HepG2 (cell line): Measurements from ENCODE around the gene ZNF574. TPM values are rescaled to one million over a fixed set of nuclear protein-coding genes. Genes with fewer than 3 reads are reported as not detected.
A peak's percentile ranks its signal among the peaks of the same experiment; 100 is the strongest.

Source experiments
- ATAC-seq: fragments of 200-7000 bp; cut with Tn5 transposase; 3 replicates; pipeline ENCODE4 v1.9.1; 2020; ENCODE audit warnings: mild to moderate bottlenecking, moderate library complexity
- BruUV-seq: library from RNA; stranded (reverse); fragments of 400-500 nt; replicated peaks from 2 replicates; lab custom pipeline; 2021; lab: Mats Ljungman, UMichigan
- CTCF ChIA-PET: fragments of 300-600 bp; formaldehyde crosslinking; extraction: SDS; loops from one replicate; lab custom pipeline; 2021; ENCODE audit warnings: low total read pairs, inconsistent platforms, low intra/inter-chr PET ratio; lab: Yijun Ruan, JAX
- POLR2A ChIA-PET: fragments of 350-600 bp; sonication (Branson Sonifier 250); formaldehyde crosslinking; loops from one replicate; lab custom pipeline; 2020; ENCODE audit warnings: antibody characterized with exemption, inconsistent platforms; lab: Yijun Ruan, JAX
- DNase-seq: peaks from one replicate; pipeline ENCODE4 v3.0.0-alpha.2; 2015; ENCODE audit warnings: low spot score
- FAIRE-seq: peaks from 3 replicates; lab custom pipeline; 2011; peaks lifted over from hg19 to GRCh38; lab: Jason Lieb, UNC
- H2AFZ ChIP-seq: one replicate; pipeline ENCODE4 v1.6.1; 2011; ENCODE audit warnings: low read length, inconsistent platforms
- H3K27ac ChIP-seq: fragments of 300-600 bp; 3 replicates; pipeline ENCODE4 v1.8.0; 2011; ENCODE audit warnings: mixed run types, mild to moderate bottlenecking, mixed read lengths, low read length, inconsistent platforms; ENCODE audit not compliant: insufficient read depth; ENCODE audit errors: extremely low read length
- H3K27me3 ChIP-seq, 2 experiments: fragments of 200-600 bp in 1 of 2; 2 replicates in 1 of 2; 3 replicates in 1 of 2; pipeline versions ENCODE4 v1.6.0 to v1.8.0; 2011; ENCODE audit warnings: low read length in 2 of 2, mild to moderate bottlenecking in 2 of 2, moderate library complexity in 2 of 2, inconsistent platforms in 1 of 2; ENCODE audit not compliant: insufficient read depth in 2 of 2, control insufficient read depth in 1 of 2
- H3K36me3 ChIP-seq, 2 experiments: fragments of 200-600 bp in 1 of 2; replicated peaks in 1 of 2; 2 replicates in 1 of 2; 3 replicates in 1 of 2; pipeline versions ENCODE4 v1.5.1 to v1.8.0; 2011; ENCODE audit warnings: low read length in 2 of 2, inconsistent platforms in 1 of 2; ENCODE audit not compliant: insufficient read depth in 2 of 2, control insufficient read depth in 1 of 2
- H3K4me1 ChIP-seq: 2 replicates; pipeline ENCODE4 v1.5.1; 2012; ENCODE audit warnings: low read length, inconsistent platforms; ENCODE audit not compliant: insufficient read depth
- H3K4me2 ChIP-seq: 2 replicates; pipeline ENCODE4 v1.6.0; 2011; ENCODE audit warnings: low read depth, low read length, inconsistent platforms
- H3K4me3 ChIP-seq, 3 experiments: fragments of 200-600 bp in 1 of 3; sonication (generic), shearing (Covaris generic) in 1 of 3; replicated peaks in 1 of 3; 2 replicates each; pipeline ENCODE4 v1.5.1; 2011 to 2016; ENCODE audit warnings: low read length in 3 of 3, inconsistent platforms in 2 of 3, low read depth in 2 of 3, mild to moderate bottlenecking in 2 of 3, control low read depth in 1 of 3, mixed read lengths in 1 of 3; ENCODE audit not compliant: insufficient read depth in 1 of 3
- H3K79me2 ChIP-seq: one replicate; pipeline ENCODE4 v1.6.1; 2011; ENCODE audit warnings: low read length, inconsistent platforms; ENCODE audit not compliant: insufficient read depth
- H3K9ac ChIP-seq: 2 replicates; pipeline ENCODE4 v1.6.0; 2011; ENCODE audit warnings: mild to moderate bottlenecking, low read depth, low read length, inconsistent platforms; ENCODE audit not compliant: insufficient read depth
- H3K9me3 ChIP-seq: 2 replicates; pipeline ENCODE4 v1.5.1; 2012; ENCODE audit warnings: mild to moderate bottlenecking, low read length
- H4K20me1 ChIP-seq: 2 replicates; pipeline ENCODE4 v1.6.0; 2011; ENCODE audit warnings: inconsistent platforms, mild to moderate bottlenecking, low read length, moderate library complexity; ENCODE audit not compliant: insufficient read depth
- BCLAF1 ChIP-seq: fragments of 450-650 bp; IDR thresholded peaks from 2 replicates; pipeline ENCODE4 v1.6.1; 2017; ENCODE audit warnings: mild to moderate bottlenecking
- EHMT2 ChIP-seq: fragments of 200-600 bp; sonication (generic); IDR thresholded peaks from 2 replicates; pipeline ENCODE4 v1.7.0; 2017; ENCODE audit warnings: antibody characterized with exemption, low read depth, low read length, borderline replicate concordance
- FOXK2 ChIP-seq: fragments of 450-650 bp; IDR thresholded peaks from 2 replicates; pipeline ENCODE4 v1.6.1; 2016
- FUBP1 ChIP-seq: sonication (generic); formaldehyde crosslinking; IDR thresholded peaks from 2 replicates; pipeline ENCODE4 v1.5.1; 2020; ENCODE audit warnings: missing genetic modification reagents, mild to moderate bottlenecking, borderline replicate concordance
- HNRNPLL ChIP-seq: fragments of 200-400 bp; formaldehyde crosslinking; IDR thresholded peaks from 2 replicates; pipeline ENCODE4 v1.6.1; 2017; ENCODE audit warnings: mild to moderate bottlenecking, low read depth, low read length; ENCODE audit not compliant: poor library complexity, severe bottlenecking
- NBN ChIP-seq: fragments of 450-650 bp; conservative IDR thresholded peaks from 2 replicates; pipeline ENCODE4 v1.6.1; 2017
- RBFOX2 ChIP-seq: fragments of 200-400 bp; formaldehyde crosslinking; IDR thresholded peaks from 2 replicates; pipeline ENCODE4 v1.6.1; 2017; ENCODE audit warnings: low read depth, mild to moderate bottlenecking, low read length
- SPEN ChIP-seq: sonication (generic); formaldehyde crosslinking; IDR thresholded peaks from 2 replicates; pipeline ENCODE4 v1.5.1; 2020; ENCODE audit warnings: low read depth, mild to moderate bottlenecking, missing genetic modification reagents
- WGBS: methylation state at CpG from one replicate; pipeline ENCODE4 v1.1.6; 2017; ENCODE audit warnings: low lambda C conversion rate; 5-methylcytosine and 5-hydroxymethylcytosine counted together
- in situ Hi-C: cut with HindIII; loops from 2 replicates; pipeline ENCODE4 v1.10.0; 2017; ENCODE audit warnings: low pct_unique_long_range_greater_than_20kb; ENCODE audit not compliant: extremely low pct_ligation_motif_present
- intact Hi-C: fragments of 100-400 bp; cut with micrococcal nuclease; formaldehyde crosslinking; loops from one replicate; pipeline ENCODE4 v1.10.0; 2022; ENCODE audit not compliant: unreplicated experiment
- polyA plus RNA-seq, 8 experiments: library from polyadenylated mRNA; depleted of rRNA in 3 of 8; stranded (reverse) in 7 of 8; unstranded in 1 of 8; fragments of >200 nt; fragmentation: Illumina TruSeq in 4 of 8; extraction: Trizol in 4 of 8; gene quantifications; 2 replicates each; pipeline versions ENCODE4 v1.2.1 to v1.2.3, GENCODE V29; 2011 to 2016; ENCODE audit warnings: low read depth in 4 of 8, missing spikeins in 1 of 8, mixed read lengths in 1 of 8; ENCODE audit not compliant: insufficient read depth in 1 of 8
- total RNA-seq, 5 experiments: library from RNA; depleted of rRNA; stranded (reverse); fragments of >200 nt; fragmentation: Illumina TruSeq; extraction: Trizol; gene quantifications; 2 replicates each; pipeline ENCODE4 v1.2.3, GENCODE V29; 2016; ENCODE audit warnings: low read depth in 1 of 5

The ZNF574 gene
- total and polyA plus RNA-seq, 2 of the 13 experiments (the other 11 are each of a cell fraction or from before 2014, with no cell fraction given) = 7.7 to 7.9 TPM

DNA sequence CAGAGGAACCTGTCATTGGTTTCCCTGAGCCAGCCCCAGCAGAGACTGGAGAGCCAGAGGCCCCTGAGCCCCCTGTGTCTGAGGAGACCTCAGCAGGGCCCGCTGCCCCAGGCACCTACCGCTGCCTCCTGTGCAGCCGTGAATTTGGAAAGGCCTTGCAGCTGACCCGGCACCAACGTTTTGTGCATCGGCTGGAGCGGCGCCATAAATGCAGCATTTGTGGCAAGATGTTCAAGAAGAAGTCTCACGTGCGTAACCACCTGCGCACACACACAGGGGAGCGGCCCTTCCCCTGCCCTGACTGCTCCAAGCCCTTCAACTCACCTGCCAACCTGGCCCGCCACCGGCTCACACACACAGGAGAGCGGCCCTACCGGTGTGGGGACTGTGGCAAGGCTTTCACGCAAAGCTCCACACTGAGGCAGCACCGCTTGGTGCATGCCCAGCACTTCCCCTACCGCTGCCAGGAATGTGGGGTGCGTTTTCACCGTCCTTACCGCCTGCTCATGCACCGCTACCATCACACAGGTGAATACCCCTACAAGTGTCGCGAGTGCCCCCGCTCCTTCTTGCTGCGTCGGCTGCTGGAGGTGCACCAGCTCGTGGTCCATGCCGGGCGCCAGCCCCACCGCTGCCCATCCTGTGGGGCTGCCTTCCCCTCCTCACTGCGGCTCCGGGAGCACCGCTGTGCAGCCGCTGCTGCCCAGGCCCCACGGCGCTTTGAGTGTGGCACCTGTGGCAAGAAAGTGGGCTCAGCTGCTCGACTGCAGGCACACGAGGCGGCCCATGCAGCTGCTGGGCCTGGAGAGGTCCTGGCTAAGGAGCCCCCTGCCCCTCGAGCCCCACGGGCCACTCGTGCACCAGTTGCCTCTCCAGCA, 4.2 kb downstream of the ZNF574 start:
- Histone ChIP-seq H3K4me3 (no peak overlapping the region), H2AFZ (no peak overlapping the region), H3K79me2 (peaks cover 22% of the 10 kb centered on the region)
- intact Hi-C loops = no loop called here
- no peak for ATAC-seq
- 98% methylated on average over 23 of the region's 44 CpGs for WGBS
- no peak for TF ChIP-seq BCLAF1
- no peak for TF ChIP-seq SPEN (CRISPR knock-in tag)
- TF ChIP-seq RBFOX2 = peak; percentile 74
- TF ChIP-seq EHMT2 = no peak
- no peak for TF ChIP-seq NBN
- no peak for TF ChIP-seq FUBP1
- TF ChIP-seq FOXK2 = no peak
- no peak for TF ChIP-seq HNRNPLL
- TF ChIP-seq, all 625 proteins: peak for 1
- ChIA-PET POLR2A (no interaction called here), CTCF (no interaction called here)
- H3K9ac ChIP-seq = no peak overlapping the region
- no TSS peak for BruUV-seq
- H4K20me1 ChIP-seq = peaks cover 26% of the 10 kb centered on the region
- FAIRE-seq (no peak), DNase-seq (no peak)
- no peaks in the 10 kb centered on the region for H3K9me3 ChIP-seq
- H3K4me2 ChIP-seq = no peak overlapping the region
- in situ Hi-C loops = no loop called here
- H3K27me3 ChIP-seq = no peaks in the 10 kb centered on the region; a peak in 1 of 5 replicates
- H3K27ac ChIP-seq = no peak overlapping the region
- peaks cover 37% of the 10 kb centered on the region for H3K4me1 ChIP-seq
- H3K36me3 ChIP-seq = peaks cover 24 to 26% of the 10 kb centered on the region in 2 experiments; a peak in 4 of 5 replicates
